HG03457 (cell line): Measurements from ENCODE around the gene C1QTNF7.

Experiments used
- ATAC-seq: cut with Tn5 transposase; IDR thresholded peaks from one replicate; pipeline ENCODE4 v1.9.1; 2021; ENCODE audit warnings: moderate number of reproducible peaks; ENCODE audit not compliant: unreplicated experiment

C1QTNF7 gene

DNA sequence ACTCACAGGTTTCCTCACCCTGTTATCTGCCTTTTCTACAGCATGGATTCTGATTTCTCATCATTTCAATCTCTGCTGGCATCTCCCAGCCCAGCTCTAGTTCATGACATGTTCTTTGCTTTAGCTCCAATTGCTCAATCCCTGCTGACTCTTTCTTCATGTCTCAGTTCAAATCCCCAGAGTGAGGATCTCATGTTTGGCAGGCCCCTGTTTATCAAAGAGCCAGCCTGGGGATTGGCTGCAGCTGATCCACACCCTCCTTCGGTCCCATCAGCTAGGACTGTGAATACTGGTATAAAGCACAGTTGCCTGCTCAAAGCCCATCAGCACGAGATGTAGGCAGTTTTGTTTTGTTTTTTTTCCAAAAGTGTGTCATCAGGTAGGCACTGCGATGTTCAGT lies 27.5 kb downstream of the C1QTNF7 start:
- no peak for ATAC-seq

DNA sequence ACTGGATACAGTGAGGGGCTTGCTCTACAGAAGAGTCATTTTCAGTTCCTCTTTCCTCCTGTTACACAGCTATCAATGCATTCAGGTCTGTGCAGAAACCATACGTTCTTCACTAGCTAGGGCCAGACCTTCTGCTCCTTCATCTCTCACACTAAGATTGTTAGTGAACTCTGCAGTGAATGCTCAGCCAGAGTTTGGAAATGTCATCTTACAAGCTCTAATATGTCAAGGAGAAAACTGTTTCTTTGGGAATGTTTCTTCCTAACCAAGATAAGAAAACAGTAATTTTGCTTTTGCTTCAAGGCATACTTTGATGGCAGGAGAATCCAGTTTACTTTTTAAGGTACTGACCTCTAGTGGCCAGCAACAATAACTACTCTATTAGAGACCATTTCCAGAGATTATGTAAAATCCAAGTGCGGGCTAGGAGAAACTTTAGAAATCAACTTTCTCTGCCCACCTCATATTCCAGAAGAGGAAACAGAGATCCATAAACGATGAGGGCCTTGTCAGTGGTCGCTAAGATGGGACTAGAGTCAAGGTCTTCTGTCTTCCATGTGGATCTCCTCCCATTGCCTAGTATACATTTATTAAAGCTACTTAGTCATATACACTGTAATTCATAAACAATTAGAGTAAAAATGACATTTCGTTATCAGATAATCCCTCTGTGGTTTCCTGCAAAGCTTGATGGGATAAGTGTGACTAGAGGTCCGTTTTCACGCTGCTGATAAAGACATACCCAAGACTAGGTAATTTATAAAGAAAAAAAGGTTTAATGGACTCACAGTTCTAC lies 29.8 kb downstream of the C1QTNF7 start:
- ATAC-seq, result peak; percentile 94

DNA sequence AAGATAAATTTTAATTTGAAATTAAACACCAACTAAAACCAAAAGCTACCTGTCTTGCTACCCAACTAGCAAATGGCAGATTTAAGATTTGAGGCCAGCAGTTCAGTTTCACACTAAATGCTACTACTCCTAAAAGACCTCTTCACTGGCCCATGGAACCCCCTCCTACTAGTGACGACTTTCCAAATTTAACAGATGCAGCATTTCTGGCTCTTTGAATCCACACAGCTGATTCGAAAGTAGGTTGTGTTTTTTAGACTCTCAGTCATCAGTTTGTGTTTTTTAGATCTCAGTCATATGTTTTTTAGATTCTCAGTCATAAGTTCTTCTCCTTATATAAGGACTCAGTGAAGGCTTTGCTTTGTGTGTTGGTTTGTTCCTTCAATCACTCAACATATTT lies 30.8 kb downstream of the C1QTNF7 start:
- ATAC-seq, result no peak

DNA sequence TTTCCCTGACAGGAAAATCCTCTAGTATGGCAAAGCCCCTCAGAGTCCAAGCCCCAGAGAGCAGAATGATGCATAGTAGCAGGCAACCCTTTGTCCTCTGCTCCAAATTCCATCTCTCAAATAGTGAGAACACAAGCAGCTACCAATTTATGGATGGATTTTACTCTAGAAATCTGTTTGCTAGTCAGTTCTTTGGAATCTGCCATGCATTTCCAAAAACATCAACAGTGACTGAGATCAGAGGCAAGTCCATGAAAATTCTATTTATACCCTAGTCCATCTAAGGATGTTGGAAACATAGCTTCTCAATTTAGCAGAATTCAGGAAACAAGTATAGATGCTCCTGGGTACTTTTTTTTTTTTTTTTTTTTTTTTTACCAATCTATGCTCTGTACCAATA lies 31.9 kb downstream of the C1QTNF7 start:
- no peak for ATAC-seq

- no peak for ATAC-seq
Observed at GRCh38 chr4:15466596-15466995, 38.8 kb downstream of the C1QTNF7 start.

- no peak for ATAC-seq
Observed at GRCh38 chr4:15469402-15470127, 41.7 kb downstream of the C1QTNF7 start, which contains the start of gene CC2D2A. CC2D2A (plus strand) TSS chr4:15469882; CDS start chr4:15475933, 6,051 bp downstream.

- ATAC-seq, result no peak
Observed at GRCh38 chr4:15470128-15470475, 42.3 kb downstream of the C1QTNF7 start.

DNA sequence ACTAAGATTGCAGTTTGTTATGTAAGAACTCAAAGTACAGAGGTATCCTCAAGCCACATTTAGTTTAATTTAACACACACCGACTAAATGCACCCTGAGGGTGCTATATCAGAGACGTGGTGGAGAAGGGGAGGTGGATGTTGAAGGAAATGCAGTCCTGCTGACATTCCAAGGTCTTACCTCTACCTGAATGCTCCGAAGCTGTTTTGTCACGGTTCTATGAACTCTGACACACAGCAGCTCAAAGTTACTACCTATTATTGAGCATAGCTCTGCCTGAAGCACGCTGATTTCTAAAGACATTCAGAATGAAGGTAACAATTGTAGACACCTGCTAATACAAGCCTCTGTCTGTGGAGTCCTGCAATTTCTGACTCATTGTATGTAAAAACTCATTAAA lies 48.6 kb downstream of the C1QTNF7 start:
- ATAC-seq, result no peak

DNA sequence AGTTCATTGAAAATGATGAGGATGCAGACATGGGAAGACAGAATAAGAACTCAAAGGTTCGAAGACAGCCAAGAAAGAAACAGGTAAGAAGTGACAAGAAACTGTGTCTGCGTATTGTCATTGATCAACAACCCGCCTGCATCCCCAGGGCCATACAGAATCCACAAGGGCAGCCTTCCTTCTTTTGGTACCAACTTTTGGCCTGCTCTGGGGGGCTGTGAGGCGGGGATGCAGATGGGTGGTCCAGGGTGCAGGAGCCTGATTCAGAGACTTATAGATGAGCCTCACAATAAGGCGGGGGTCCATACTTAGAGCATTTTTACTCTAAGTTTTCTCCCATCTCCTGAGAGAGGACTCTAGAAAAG lies 50.9 kb downstream of the C1QTNF7 start:
- no peak for ATAC-seq

DNA sequence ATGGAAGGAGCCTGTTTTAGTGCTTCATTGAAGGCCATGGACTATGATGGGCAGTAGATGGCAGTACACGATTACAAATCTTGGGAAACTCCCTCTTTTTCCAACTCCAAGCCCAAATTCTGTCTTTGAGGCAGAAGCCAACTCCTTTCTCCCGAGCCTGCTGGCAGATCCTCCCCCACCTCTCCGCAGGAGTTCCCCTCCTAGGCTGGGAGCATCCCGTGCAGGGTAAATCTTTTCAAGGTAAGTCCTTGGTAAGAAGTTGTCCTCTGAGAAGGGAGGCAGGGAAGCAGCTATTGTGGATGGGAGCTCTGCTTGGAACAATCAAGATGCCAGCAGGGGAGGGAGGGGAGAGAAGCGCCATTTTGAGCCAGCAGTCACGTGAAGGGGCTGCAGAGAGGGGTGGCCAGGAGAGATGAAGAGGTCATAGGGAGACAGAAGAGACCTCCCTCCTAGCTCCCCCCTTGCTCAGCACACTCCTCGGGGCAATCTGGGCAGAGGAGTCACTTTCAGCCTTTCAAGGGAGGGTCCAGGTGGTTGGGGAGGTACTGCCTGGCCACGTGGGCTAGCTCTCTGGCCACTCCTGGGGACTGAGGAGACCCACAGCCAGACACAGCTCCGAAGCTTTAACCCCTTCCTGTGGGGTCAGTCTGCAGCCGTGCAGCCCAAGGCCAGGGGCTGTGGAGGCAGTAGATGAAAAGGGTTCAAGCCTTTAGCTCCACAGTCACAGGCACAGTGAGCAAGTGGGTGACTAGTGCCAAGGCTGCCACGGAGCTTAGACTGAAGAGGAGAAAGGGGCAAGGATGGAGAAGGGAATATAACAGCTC lies 51.5 kb downstream of the C1QTNF7 start:
- no peak for ATAC-seq

DNA sequence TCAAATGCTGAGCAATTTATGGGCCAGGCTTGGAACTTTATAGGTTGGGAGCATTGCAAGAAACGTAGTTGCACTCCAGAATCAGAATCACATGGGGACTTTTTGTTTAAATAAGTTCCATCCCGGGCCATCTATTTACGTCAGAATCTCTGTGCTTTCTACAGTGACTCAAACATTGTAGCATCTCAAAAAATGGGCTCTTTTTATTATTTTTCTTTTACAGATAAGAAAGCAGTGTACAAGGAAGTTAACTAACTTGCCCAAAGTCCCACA lies 52.0 kb downstream of the C1QTNF7 start:
- no peak for ATAC-seq

- ATAC-seq, result no peak
Observed at GRCh38 chr4:15481961-15482745, 54.3 kb downstream of the C1QTNF7 start.

- ATAC-seq, result no peak
Observed at GRCh38 chr4:15482842-15483241, 55.0 kb downstream of the C1QTNF7 start.

DNA sequence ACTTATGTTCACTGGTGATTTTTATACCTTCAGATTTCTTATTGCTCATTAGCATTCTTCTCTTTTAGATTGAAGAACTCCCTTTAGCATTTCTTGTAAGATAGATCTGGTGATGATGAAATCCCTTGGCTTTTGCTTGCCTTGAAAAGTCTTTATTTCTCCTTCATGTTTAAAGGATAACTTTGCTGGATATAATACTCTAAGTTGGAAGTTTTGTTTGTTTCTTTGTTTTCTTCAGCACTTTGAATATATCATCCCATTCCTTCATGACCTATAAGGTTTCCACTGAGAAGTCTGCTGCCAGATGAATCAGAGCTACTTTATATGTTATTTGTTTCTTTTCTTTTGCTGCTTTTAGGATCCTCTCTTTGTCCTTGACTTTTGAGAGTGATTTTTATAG lies 60.3 kb downstream of the C1QTNF7 start:
- no peak for ATAC-seq

DNA sequence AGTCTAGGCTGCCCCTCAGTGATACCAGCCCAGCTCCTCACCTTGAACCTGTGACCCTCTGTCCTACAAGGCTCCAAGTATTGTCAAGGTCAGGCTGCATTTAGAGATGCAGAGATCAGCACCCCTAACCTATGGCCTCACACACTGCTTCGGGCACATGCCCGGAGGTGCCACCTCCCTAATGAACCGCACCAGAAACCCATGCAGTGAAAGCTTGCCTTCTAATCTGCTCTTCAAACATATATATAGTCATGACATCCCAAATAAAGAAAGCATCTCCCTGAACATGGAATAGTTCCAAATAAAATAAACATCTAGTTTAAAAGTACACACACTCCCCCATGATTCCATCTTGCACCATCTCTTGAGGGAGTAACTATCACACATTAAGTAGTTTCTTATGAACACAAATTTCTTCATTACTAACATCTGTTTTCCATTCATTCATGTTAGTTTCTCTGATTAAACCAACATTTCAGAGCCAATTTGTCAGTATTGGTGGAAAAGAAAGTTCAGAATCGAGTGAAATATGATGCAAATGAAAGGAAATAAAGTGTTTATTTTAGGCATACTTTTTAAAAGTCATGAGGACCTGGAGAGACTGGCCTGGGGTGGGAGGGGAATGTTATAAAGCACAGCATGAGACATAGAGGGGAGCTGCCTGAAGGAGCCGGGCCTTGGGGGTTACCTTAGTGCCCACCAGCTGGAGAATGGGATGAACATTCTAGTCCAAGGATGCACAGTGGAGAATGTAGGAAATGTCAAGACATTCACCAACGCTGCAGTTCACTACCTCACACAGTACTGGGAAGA lies 61.0 kb downstream of the C1QTNF7 start:
- ATAC-seq, result no peak

- no peak for ATAC-seq
Observed at GRCh38 chr4:15489551-15489950, 61.7 kb downstream of the C1QTNF7 start.

GRCh38 chr4:15493411-15493810 lies 65.6 kb downstream of the C1QTNF7 start:
- no peak for ATAC-seq

GRCh38 chr4:15495621-15496020 lies 67.8 kb downstream of the C1QTNF7 start:
- no peak for ATAC-seq
